A673 (cell line): ENCODE data around the gene SLC22A23.

Source experiments
- EZH2 ChIP-seq: fragments of 200-600 bp; sonication (generic); IDR thresholded peaks from 2 replicates; pipeline ENCODE4 v1.6.1; 2017; ENCODE audit warnings: borderline replicate concordance, low read depth, mild to moderate bottlenecking, mixed read lengths, antibody characterized with exemption, low read length; ENCODE audit not compliant: poor library complexity, severe bottlenecking
- TF ChIP-seq, protein P1 (sequence below): fragments of 300-800, 200-600 bp; sonication (generic); conservative IDR thresholded peaks from 2 replicates; pipeline ENCODE4 v1.5.1; 2017; ENCODE audit warnings: low read depth, mild to moderate bottlenecking, antibody characterized with exemption, low read length, moderate library complexity, mixed read lengths

DNA sequence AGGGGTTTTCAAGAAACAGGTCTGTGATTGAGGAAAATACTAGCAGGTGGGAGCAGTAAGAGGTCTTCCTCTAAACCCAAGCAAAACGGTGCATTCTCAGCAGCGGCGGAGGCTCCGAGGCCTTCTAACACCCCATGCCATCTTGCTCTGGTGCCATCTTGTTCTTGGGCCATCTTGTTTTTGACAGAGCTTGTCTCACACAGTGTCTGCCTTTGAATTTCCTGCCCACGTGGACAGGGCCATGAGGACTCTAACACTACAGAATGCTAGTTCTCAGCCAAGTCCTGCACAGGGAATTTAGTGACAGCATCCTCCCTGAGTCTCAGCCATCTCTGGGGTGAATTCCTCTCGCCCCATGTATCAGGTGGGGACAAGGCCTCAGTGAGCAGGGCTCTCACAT, 121.7 kb downstream of the SLC22A23 start:
- no peak for TF ChIP-seq EZH2
- TF ChIP-seq, protein P1, sequence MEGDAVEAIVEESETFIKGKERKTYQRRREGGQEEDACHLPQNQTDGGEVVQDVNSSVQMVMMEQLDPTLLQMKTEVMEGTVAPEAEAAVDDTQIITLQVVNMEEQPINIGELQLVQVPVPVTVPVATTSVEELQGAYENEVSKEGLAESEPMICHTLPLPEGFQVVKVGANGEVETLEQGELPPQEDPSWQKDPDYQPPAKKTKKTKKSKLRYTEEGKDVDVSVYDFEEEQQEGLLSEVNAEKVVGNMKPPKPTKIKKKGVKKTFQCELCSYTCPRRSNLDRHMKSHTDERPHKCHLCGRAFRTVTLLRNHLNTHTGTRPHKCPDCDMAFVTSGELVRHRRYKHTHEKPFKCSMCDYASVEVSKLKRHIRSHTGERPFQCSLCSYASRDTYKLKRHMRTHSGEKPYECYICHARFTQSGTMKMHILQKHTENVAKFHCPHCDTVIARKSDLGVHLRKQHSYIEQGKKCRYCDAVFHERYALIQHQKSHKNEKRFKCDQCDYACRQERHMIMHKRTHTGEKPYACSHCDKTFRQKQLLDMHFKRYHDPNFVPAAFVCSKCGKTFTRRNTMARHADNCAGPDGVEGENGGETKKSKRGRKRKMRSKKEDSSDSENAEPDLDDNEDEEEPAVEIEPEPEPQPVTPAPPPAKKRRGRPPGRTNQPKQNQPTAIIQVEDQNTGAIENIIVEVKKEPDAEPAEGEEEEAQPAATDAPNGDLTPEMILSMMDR = no peak
